Common myeloid progenitor, CD34-positive (primary cell): ENCODE measurements around the gene EVC.

Source experiments
- CTCF ChIA-PET: fragments of 350-600 bp; sonication (Branson Sonifier 250); formaldehyde crosslinking; loops from one replicate; lab custom pipeline; 2021; ENCODE audit warnings: antibody characterized with exemption; lab: Charles Lee
- POLR2A ChIA-PET: fragments of 350-600 bp; sonication (Branson Sonifier 250); formaldehyde crosslinking; loops from one replicate; lab custom pipeline; 2021; ENCODE audit warnings: antibody characterized with exemption; lab: Charles Lee
- DNase-seq, 3 donors: peaks; one replicate each; pipeline versions ENCODE4 v3.0.0 to v3.0.0-alpha.2; 2013
- H3K27ac ChIP-seq, 2 experiments: 1 replicate in 1 of 2; 2 replicates in 1 of 2; pipeline ENCODE4 v1.7.0; 2013; ENCODE audit warnings: inconsistent platforms in 2 of 2, low read length in 2 of 2, mild to moderate bottlenecking in 2 of 2, low read depth in 1 of 2, moderate library complexity in 1 of 2; ENCODE audit not compliant: severe bottlenecking in 2 of 2, insufficient read depth in 1 of 2, poor library complexity in 1 of 2
- H3K27me3 ChIP-seq, 5 experiments: replicated peaks in 2 of 5; 1 replicate in 3 of 5; 2 replicates in 2 of 5; pipeline versions ENCODE4 v1.6.1 to v1.7.0; 2013; ENCODE audit warnings: low read length in 4 of 5, mild to moderate bottlenecking in 2 of 5, moderate library complexity in 2 of 5, inconsistent platforms in 1 of 5; ENCODE audit not compliant: insufficient read depth in 5 of 5, control insufficient read depth in 4 of 5
- H3K36me3 ChIP-seq, 4 experiments: 1 replicate in 2 of 4; 2 replicates in 2 of 4; pipeline versions ENCODE4 v1.6.1 to v1.7.0; 2013; ENCODE audit warnings: low read length in 3 of 4, control low read depth in 1 of 4, mild to moderate bottlenecking in 1 of 4; ENCODE audit not compliant: control insufficient read depth in 4 of 4, insufficient read depth in 4 of 4
- H3K4me1 ChIP-seq, 4 experiments: 1 replicate in 3 of 4; 2 replicates in 1 of 4; pipeline versions ENCODE4 v1.6.1 to v1.7.1; 2013; ENCODE audit warnings: low read length in 3 of 4, mild to moderate bottlenecking in 3 of 4, control low read depth in 1 of 4, inconsistent platforms in 1 of 4, moderate library complexity in 1 of 4; ENCODE audit not compliant: control insufficient read depth in 4 of 4, insufficient read depth in 4 of 4; ENCODE audit errors: control extremely low read depth in 1 of 4
- H3K4me3 ChIP-seq, 7 experiments: 1 replicate in 4 of 7; 2 replicates in 3 of 7; pipeline versions ENCODE4 v1.5.1 to v1.7.0; 2013; ENCODE audit warnings: mild to moderate bottlenecking in 7 of 7, low read length in 6 of 7, moderate library complexity in 6 of 7, inconsistent platforms in 2 of 7, low read depth in 2 of 7, control low read depth in 1 of 7; ENCODE audit not compliant: insufficient read depth in 4 of 7, control insufficient read depth in 1 of 7; ENCODE audit errors: extremely low read depth in 1 of 7
- H3K9me3 ChIP-seq, 5 experiments: 1 replicate in 4 of 5; 2 replicates in 1 of 5; pipeline versions ENCODE4 v1.6.1 to v1.7.1; 2013; ENCODE audit warnings: low read length in 4 of 5, mild to moderate bottlenecking in 2 of 5, inconsistent platforms in 1 of 5, low read depth in 1 of 5, moderate library complexity in 1 of 5; ENCODE audit not compliant: control insufficient read depth in 4 of 5, insufficient read depth in 2 of 5; ENCODE audit errors: control extremely low read depth in 1 of 5
- WGBS: methylation state at CpG from one replicate; pipeline ENCODE4 v1.1.5; 2013; ENCODE audit not compliant: insufficient coverage; 5-methylcytosine and 5-hydroxymethylcytosine counted together

Gene EVC

GRCh38 chr4:5799406-5799805, 88.4 kb downstream of the EVC start:
- ChIA-PET POLR2A (no interaction called here), CTCF (interaction anchor here (0.8 kb wide), 1 partner anchor 932 kb away, joined by 3 read pairs; no protein-coding TSS in a partner anchor)
- Histone ChIP-seq H3K27me3 (no peaks in the 10 kb centered on the region), H3K4me3 (no peak overlapping the region), H3K36me3 (peaks cover 0 to 6% (median 2%) of the 10 kb centered on the region in 4 experiments), H3K4me1 (no peaks in the 10 kb centered on the region), H3K9me3 (no peaks in the 10 kb centered on the region), H3K27ac (no peak overlapping the region)
- WGBS: 91% methylated on average over 9 of the region's 11 CpGs
- DNase-seq: no peak

GRCh38 chr4:5800496-5800895, 89.5 kb downstream of the EVC start:
- Histone ChIP-seq H3K4me1 (no peaks in the 10 kb centered on the region), H3K4me3 (no peak overlapping the region), H3K27ac (no peak overlapping the region), H3K27me3 (no peaks in the 10 kb centered on the region), H3K9me3 (no peaks in the 10 kb centered on the region), H3K36me3 (peaks cover 0 to 6% (median 2%) of the 10 kb centered on the region in 4 experiments)
- ChIA-PET POLR2A (no interaction called here), CTCF (no interaction called here)
- WGBS: 100% methylated on average over 1 of the region's 10 CpGs
- DNase-seq: no peak

- peaks cover 0 to 6% (median 2%) of the 10 kb centered on the region in 4 experiments for H3K36me3 ChIP-seq
- POLR2A ChIA-PET: no interaction called here
- no peaks in the 10 kb centered on the region for H3K9me3 ChIP-seq
- H3K27ac ChIP-seq: no peak overlapping the region
- H3K27me3 ChIP-seq: no peaks in the 10 kb centered on the region
- 96% methylated on average over 9 of the region's 13 CpGs for WGBS
- no peak overlapping the region for H3K4me3 ChIP-seq
- no peak for DNase-seq
- CTCF ChIA-PET: no interaction called here
- no peaks in the 10 kb centered on the region for H3K4me1 ChIP-seq
Observed at GRCh38 chr4:5801696-5802095, 90.7 kb downstream of the EVC start.

GRCh38 chr4:5802565-5802964, 91.6 kb downstream of the EVC start:
- POLR2A ChIA-PET: no interaction called here
- H3K27ac ChIP-seq: no peak overlapping the region
- no peaks in the 10 kb centered on the region for H3K27me3 ChIP-seq
- WGBS: 88% methylated on average over 12 of the region's 12 CpGs
- DNase-seq: no peak
- H3K4me3 ChIP-seq: no peak overlapping the region
- H3K9me3 ChIP-seq: no peaks in the 10 kb centered on the region
- CTCF ChIA-PET: no interaction called here
- no peaks in the 10 kb centered on the region for H3K4me1 ChIP-seq
- peaks cover 0 to 6% (median 2%) of the 10 kb centered on the region in 4 experiments for H3K36me3 ChIP-seq

GRCh38 chr4:5804656-5805055, 93.7 kb downstream of the EVC start:
- Histone ChIP-seq H3K27ac (no peak overlapping the region), H3K4me1 (no peaks in the 10 kb centered on the region), H3K36me3 (peaks cover 0 to 6% (median 2%) of the 10 kb centered on the region in 4 experiments), H3K27me3 (no peaks in the 10 kb centered on the region), H3K4me3 (no peak overlapping the region), H3K9me3 (no peaks in the 10 kb centered on the region)
- CTCF ChIA-PET: interaction anchor here (0.8 to 1.2 kb wide), 2 partner anchors 9 to 14 kb away, joined by 3 read pairs; no protein-coding TSS in a partner anchor
- POLR2A ChIA-PET: no interaction called here
- 91% methylated on average over 10 of the region's 14 CpGs for WGBS
- no peak for DNase-seq

GRCh38 chr4:5805270-5805669, 94.3 kb downstream of the EVC start:
- Histone ChIP-seq H3K36me3 (peaks cover 0 to 8% (median 2%) of the 10 kb centered on the region in 4 experiments), H3K4me3 (no peak overlapping the region), H3K9me3 (peaks cover 0 to 4% (median 0%) of the 10 kb centered on the region in 5 experiments), H3K27me3 (no peaks in the 10 kb centered on the region), H3K27ac (no peak overlapping the region), H3K4me1 (no peaks in the 10 kb centered on the region)
- ChIA-PET POLR2A (no interaction called here), CTCF (no interaction called here)
- no peak for DNase-seq
- WGBS: 97% methylated on average over 11 of the region's 11 CpGs

- POLR2A ChIA-PET: interaction anchor here (0.6 kb wide), 1 partner anchor 64 kb away, joined by 3 read pairs; no protein-coding TSS in a partner anchor
- CTCF ChIA-PET: interaction anchor here (1.4 to 1.6 kb wide), 2 partner anchors 14 to 15 kb away, joined by 3 to 4 read pairs; no protein-coding TSS in a partner anchor
- H3K9me3 ChIP-seq: peaks cover 0 to 8% (median 2%) of the 10 kb centered on the region in 5 experiments
- WGBS: 89% methylated on average over 7 of the region's 10 CpGs
- H3K27me3 ChIP-seq: no peaks in the 10 kb centered on the region
- no peak overlapping the region for H3K27ac ChIP-seq
- H3K4me3 ChIP-seq: no peak overlapping the region
- no peaks in the 10 kb centered on the region for H3K4me1 ChIP-seq
- DNase-seq: no peak
- H3K36me3 ChIP-seq: peaks cover 0 to 12% (median under 1%) of the 10 kb centered on the region in 4 experiments
Observed at GRCh38 chr4:5808081-5808741, 97.2 kb downstream of the EVC start.
